Measurements from ENCODE around the gene UBE2D1. TPM values are rescaled to one million over a fixed set of nuclear protein-coding genes. Genes with fewer than 3 reads are reported as not detected.

Gene UBE2D1
- 10.3 and 12.8 TPM in 2 replicates for total RNA-seq

DNA sequence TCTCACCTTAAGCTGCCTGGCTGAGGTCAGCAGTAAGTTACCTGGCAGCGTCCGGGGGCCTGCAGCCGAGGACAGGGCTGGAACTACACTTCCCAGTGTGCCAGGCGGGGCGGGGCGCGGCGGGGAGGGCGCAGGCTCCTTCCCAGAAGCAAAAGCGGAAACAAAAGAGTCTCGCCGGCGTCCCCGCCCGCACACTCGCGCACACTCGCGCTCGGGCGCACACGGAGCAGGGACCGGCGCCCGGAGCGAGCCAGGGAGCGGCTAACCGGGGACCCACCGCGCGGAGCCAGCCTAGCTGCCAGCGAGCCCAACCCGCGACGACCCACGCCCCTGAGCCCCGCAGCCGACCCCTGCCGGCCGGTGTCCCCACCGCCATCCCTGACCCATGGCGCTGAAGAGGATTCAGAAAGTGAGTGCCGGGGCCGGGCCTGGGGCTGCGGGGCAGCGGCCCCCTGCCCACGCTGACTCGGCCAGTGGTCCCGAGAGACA, at the start of gene UBE2D1:
UBE2D1 (plus strand) TSS at position 190 of the 489 bp plus-strand sequence; CDS start at position 386, 196 bp downstream.
- no peak for DNase-seq (ENCODE audit: low read depth, low spot score)

GRCh38 chr10:58291538-58292174, 43.1 kb upstream of the UBE2D1 start:
- no peak for DNase-seq (ENCODE audit: low read depth, low spot score)

DNA sequence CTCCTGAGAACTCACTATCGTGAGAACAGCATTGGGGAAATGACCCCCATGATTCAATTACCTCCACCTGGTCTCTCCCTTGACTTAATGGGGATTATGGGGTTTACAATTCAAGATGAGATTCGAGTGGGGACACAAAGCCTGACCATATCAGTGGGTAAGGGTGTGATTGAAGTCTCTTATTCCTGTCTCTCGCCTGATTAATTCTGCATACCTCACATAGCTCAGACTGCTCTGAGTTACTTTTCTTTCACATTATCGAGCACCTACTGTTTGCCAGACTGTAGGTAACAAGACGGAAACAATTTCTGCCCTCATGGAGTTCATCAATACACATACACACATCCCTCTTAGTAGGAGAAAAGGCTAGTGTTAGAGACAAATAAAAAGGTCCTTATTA, 40.8 kb upstream of the UBE2D1 start:
- no peak for DNase-seq (ENCODE audit: low read depth, low spot score)

- DNase-seq (ENCODE audit: low read depth, low spot score) = no peak
Observed at GRCh38 chr10:58299580-58299979, 35.2 kb upstream of the UBE2D1 start.

DNA sequence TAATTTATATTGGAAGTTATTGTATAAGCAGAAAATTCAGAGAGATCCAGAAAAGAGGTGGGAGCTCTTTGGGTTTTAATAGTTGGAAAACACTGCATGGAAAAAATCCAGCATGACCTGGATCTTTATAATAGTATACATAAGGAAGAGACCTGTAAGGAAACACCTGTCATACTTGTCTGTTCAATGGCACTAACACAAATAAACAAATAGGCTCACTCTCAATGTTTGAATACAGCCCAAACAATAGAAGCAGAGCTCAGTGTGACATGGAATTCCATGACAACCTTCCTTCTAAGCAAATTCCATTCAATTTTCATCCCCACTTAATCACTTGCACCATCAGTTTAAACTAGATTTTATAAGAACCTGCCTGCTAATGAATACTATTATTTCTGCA, 34.1 kb upstream of the UBE2D1 start:
- DNase-seq (ENCODE audit: low read depth, low spot score) = no peak

DNA sequence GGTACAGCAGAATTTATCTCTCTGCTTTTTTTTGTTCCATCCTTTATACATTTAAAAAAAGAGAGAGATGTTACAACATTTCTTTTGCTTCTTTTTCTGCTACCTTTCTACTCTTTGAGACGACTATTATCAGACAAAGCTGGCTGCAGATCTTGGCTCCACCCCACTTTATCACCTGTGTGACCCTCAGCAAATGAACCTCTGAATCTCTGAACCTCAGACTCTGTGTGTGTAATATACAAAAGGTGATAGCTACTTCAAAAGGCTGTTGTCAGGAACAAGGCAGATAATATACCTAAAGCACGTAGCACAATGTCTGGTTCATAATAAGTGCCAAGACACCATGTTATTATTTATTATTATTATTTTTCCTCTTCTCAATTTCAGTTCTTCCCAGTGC, 32.6 kb upstream of the UBE2D1 start:
- DNase-seq (ENCODE audit: low read depth, low spot score) = no peak

GRCh38 chr10:58304099-58304633, 30.6 kb upstream of the UBE2D1 start:
- DNase-seq (ENCODE audit: low read depth, low spot score) = no peak

DNA sequence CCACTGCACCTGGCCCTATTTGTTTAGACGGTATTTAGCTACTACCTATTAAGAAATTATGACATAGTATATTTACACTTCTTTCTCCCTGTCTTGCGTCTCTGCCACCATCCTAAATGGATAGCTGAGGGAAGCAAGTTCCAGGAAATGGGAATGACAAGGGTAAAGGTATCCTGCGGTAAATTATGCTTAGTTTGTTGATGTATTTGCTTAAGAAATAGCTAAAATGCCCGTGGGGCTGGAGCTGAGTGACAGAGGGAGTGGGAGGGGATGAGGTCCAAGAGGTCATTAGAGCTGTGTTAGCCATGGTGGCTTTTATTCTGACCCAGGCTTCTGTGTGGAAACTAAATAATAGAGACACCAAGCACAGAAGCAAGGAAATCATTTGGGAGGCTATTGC, 29.0 kb upstream of the UBE2D1 start:
- no peak for DNase-seq (ENCODE audit: low read depth, low spot score)

DNA sequence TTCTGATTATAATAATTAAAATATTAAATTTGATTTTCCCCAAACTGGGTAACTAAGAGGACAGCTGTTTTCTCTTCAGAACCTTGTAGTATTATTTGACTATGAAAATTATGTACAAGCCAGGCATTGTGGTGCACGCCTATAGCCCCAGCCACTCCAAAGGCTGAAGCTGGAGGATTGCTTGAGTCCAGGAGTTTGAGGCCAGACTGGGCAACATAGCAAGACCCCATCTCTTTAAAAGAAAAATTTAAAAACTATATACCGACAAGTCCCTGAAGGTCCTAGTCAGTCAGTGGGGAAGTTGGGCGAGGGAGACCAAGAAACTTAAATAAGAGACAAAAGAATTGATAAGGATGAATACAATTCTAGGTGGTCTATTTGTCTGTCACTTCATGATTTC, 27.1 kb upstream of the UBE2D1 start:
- DNase-seq (ENCODE audit: low read depth, low spot score) = no peak

- DNase-seq (ENCODE audit: low read depth, low spot score) = no peak
Observed at GRCh38 chr10:58311026-58311425, 23.8 kb upstream of the UBE2D1 start.

- DNase-seq (ENCODE audit: low read depth, low spot score) = no peak
Observed at GRCh38 chr10:58316874-58317273, 17.9 kb upstream of the UBE2D1 start.

DNA sequence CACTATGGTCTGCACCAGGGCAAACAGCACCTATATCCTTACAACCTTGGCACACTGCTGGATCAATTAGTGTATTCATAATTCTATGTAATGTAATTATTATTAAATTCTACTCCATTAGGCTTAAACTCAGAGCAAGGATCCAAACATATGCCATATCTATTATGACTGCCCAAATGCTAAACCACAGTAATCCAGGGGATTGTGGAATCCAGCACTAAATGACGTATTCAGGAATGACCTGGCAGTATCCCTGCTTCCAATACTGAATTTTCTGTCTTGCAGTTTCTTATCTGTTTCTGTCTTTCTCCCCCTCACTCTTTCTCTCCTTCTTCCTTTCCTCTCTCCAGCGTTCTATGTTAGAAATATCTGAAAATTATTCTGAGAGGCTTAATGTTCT, 16.5 kb upstream of the UBE2D1 start:
- no peak for DNase-seq (ENCODE audit: low read depth, low spot score)

GRCh38 chr10:58319599-58319998, 15.2 kb upstream of the UBE2D1 start:
- DNase-seq (ENCODE audit: low read depth, low spot score) = no peak

DNA sequence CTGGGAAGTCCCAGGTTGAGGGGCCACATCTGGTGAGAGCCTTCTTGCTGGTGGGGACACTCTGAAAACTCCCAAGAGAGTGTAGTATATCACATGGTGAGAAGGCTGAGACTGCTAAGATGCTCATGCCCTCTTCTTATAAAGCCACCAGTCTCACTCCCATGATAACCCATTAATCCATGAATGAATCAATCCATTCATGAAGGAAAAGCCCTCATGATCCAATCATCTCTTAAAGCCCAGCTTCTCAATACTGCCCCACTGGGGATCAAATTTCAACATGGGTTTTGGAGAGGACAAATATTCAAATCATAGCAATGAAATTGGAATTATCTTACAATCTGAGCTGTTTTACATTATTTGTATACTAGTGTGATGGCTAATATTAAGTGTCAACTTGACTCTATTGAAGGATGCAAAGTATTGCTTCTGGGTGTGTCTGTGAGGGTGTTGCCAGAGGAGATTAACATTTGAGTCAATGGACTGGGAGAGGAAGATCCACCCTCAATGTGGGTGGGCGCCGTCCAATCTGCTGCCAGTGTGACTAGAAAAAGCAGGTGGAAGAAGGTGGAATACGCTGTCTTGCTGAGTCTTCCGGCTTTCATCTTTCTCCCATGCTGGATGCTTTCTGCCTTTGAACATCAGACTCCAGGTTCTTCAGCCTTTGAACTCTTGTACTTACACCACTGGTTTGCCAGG, 14.3 kb upstream of the UBE2D1 start:
- no peak for DNase-seq (ENCODE audit: low read depth, low spot score)

DNA sequence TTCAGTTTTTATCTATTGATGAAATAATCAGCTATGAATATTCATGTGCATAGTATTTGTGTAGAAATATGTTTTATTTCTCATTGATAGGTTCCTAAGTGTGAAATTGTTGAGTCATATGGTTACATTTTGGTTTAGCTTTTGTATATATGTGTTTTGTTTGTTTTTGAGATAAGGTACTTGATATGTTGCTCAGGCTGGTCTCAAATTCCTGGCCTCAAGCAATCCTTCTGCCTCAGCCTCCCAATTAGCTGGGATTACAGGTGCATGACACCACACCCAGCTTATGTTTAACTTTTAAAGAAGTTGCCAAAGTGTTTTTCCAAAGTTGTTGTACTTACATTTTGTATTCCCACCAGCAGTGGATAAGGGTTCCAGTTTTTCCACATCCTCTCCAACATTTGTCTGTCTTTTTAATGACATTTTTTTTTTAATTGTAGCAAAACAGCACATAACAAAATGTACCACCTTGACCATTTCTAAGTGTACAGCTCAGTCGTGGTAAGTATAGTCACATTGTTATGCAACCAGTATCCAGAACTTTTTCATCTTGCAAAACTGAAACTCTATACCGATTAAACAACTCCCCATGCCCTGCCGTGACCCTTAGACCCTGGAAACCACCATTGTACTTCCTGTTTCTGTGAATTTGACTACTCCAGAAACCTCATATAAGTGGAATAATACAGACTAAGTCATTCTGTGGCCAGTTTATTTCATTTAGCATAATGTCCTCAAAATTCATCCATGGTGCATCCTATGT, 12.6 kb upstream of the UBE2D1 start:
- no peak for DNase-seq (ENCODE audit: low read depth, low spot score)

DNA sequence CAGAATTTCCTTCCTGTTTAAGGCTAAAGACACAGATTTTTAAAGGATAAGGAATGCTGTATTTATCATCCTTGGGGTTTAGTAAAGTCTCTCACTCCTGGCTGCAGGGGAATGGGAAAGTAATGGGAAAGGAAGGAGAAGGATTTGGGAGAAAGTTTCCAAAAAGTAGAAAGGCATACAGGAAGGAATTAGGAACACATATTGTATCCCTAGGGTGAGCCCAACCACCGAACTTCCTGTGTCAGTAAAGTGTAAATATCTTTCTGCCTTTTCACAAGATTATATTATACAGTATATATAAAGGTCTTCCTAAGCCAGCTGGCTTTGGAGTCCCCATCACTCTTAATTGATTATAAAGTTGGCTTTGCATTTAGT, 12.0 kb upstream of the UBE2D1 start:
- DNase-seq (ENCODE audit: low read depth, low spot score) = no peak

DNA sequence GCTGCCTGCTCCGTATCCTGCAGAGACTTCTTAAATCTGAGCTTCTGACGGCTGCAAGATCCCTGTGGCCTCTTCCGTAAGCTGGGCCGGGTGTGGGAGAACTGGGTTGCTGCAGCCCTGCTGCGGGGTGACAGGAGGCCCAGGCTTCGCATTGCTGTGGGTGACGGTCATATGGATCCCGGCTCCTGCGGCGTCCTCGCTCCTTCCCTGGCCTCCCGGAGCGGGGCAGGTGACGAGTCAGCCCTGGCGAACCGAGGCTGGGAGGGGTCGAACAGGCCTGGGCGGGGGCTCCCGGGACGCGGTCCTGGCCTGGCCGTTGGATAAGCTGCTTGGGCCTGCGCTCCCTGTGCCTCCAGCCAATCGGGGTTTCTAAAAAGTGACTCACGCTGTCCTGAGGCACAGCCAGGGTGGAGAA, 7.8 kb upstream of the UBE2D1 start:
- no peak for DNase-seq (ENCODE audit: low read depth, low spot score)

- no peak for DNase-seq (ENCODE audit: low read depth, low spot score)
Observed at GRCh38 chr10:58328233-58328632, 6.6 kb upstream of the UBE2D1 start.

GRCh38 chr10:58330431-58330830, 4.4 kb upstream of the UBE2D1 start:
- DNase-seq (ENCODE audit: low read depth, low spot score) = no peak

DNA sequence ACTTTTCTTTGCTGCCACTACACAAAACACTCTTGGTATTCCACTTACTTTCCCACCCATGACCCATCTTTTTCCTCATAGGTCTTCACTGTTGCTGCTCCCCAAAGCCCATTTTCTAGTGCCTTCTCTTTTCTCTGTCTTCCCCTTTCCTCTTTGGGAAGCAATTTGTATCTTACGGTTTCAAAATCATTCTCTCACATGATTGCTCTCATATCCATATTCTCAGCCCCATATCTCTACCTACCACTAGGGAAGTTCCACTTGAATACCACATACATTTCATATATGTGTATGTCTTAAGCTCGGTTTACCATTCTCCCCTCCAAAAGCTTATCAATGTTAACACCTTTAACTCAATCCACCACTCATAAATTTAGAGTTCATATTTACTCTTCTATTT, 3.2 kb upstream of the UBE2D1 start:
- no peak for DNase-seq (ENCODE audit: low read depth, low spot score)

- DNase-seq (ENCODE audit: low read depth, low spot score) = no peak
Observed at GRCh38 chr10:58335306-58336005, 650 bp downstream of the UBE2D1 start.

GRCh38 chr10:58336242-58336641, 1.4 kb downstream of the UBE2D1 start:
- DNase-seq (ENCODE audit: low read depth, low spot score) = no peak

Measured in pulmonary artery endothelial cell (primary cell).